Breast epithelium (tissue), 3 donors: ENCODE data around the gene ADCY5.

Experiments used
- CTCF ChIP-seq, 3 donors: fragments of 450-650 bp; IDR thresholded peaks; one replicate each; pipeline ENCODE4 v1.5.1; 2016 to 2017; ENCODE audit warnings: antibody characterized with exemption in 3 of 3, mild to moderate bottlenecking in 3 of 3, moderate library complexity in 3 of 3
- POLR2A ChIP-seq: fragments of 450-650 bp; IDR thresholded peaks from one replicate; pipeline ENCODE4 v1.6.1; 2016; ENCODE audit warnings: antibody characterized with exemption, mild to moderate bottlenecking, moderate library complexity

DNA sequence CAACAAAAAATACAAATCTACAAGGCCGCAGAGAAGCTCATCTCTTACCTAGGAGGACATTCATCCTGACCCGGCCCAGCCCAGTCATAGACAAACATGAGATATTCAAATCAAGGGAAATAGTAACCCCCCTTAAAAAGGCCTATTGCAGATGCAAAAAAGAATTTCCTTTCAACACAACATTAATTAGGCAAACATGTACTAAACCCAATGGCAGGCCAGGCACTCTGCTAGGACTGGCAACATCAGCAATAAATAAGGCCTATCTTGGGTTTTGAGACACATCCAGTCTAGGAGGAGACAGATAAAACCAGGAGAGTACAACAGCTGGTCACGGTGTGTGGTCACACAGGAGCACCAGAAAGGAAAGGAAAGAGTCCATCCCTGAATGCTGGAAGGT is 61.4 kb downstream of the ADCY5 start:
- TF ChIP-seq CTCF (IDR thresholded peaks at IDR 0.05) (no peak), POLR2A (no peak)
